Prostate gland (tissue), 2 donors: ENCODE measurements around the gene OR5H14. TPM values are rescaled to one million over a fixed set of nuclear protein-coding genes. Genes with fewer than 3 reads are reported as not detected.
A peak's percentile ranks its signal among the peaks of the same experiment; 100 is the strongest.

Source experiments
- DNase-seq: peaks from one replicate; pipeline ENCODE4 v3.0.0-alpha.2; 2019; ENCODE audit warnings: low spot score
- H3K27ac ChIP-seq, 2 donors: fragments of 200-600 bp; sonication (generic); 2 replicates each; pipeline ENCODE4 v1.5.1; 2017 to 2019
- H3K27me3 ChIP-seq: fragments of 200-600 bp; sonication (generic); replicated peaks from 2 replicates; pipeline ENCODE4 v1.5.1; 2019; ENCODE audit not compliant: insufficient read depth
- H3K36me3 ChIP-seq, 2 donors: fragments of 200-600 bp; sonication (generic); 1 replicate in 1 of 2; 2 replicates in 1 of 2; pipeline versions ENCODE4 v1.5.1 to v1.8.1; 2017 to 2019
- H3K4me1 ChIP-seq: fragments of 200-600 bp; sonication (generic); replicated peaks from 2 replicates; pipeline ENCODE4 v1.5.1; 2019
- H3K4me3 ChIP-seq, 2 donors: fragments of 200-600 bp; sonication (generic); 2 replicates each; pipeline ENCODE4 v1.5.1; 2017 to 2019
- H3K9me3 ChIP-seq: fragments of 200-600 bp; sonication (generic); 2 replicates; pipeline ENCODE4 v1.5.1; 2017
- CTCF ChIP-seq, 4 experiments: fragments of 200-600 bp in 2 of 4; fragments of 450-650 bp in 2 of 4; sonication (generic) in 2 of 4; IDR thresholded peaks; 1 replicate in 3 of 4; 2 replicates in 1 of 4; pipeline ENCODE4 v1.5.1; 2016 to 2019; ENCODE audit warnings: antibody characterized with exemption in 4 of 4, mild to moderate bottlenecking in 2 of 4, moderate library complexity in 2 of 4
- POLR2A ChIP-seq: fragments of 450-650 bp; IDR thresholded peaks from one replicate; pipeline ENCODE4 v1.6.1; 2016; ENCODE audit warnings: antibody characterized with exemption, mild to moderate bottlenecking
- POLR2AphosphoS5 ChIP-seq: sonication (generic); formaldehyde crosslinking; IDR thresholded peaks from one replicate; pipeline ENCODE4 v1.6.1; 2017; ENCODE audit warnings: antibody characterized with exemption
- WGBS: methylation state at CpG from one replicate; pipeline ENCODE4 v1.1.5; 2018; 5-methylcytosine and 5-hydroxymethylcytosine counted together
- intact Hi-C: fragments of 100-400 bp; cut with DNase I; formaldehyde crosslinking; loops from one replicate; pipeline ENCODE4 v1.14.2; 2022
- total RNA-seq, 2 donors: library from RNA; depleted of rRNA; stranded (reverse); fragments of >200 nt; gene quantifications; one replicate each; pipeline ENCODE4 v1.1.0, GENCODE V29; 2016

The OR5H14 gene
- total RNA-seq, result not detected

GRCh38 chr3:98147179-98147578 is at the start of gene OR5H14:
Gene OR5H14 (plus strand): TSS chr3:98147479. CDS start chr3:98149386, 1,907 bp downstream.
- 95% methylated on average over 1 of the region's 1 CpG for WGBS
- DNase-seq, result no peak

GRCh38 chr3:98099848-98100247 is 47.4 kb upstream of the OR5H14 start:
- H3K27me3 ChIP-seq, result no peaks in the 10 kb centered on the region
- no peak for TF ChIP-seq CTCF (IDR thresholded peaks at IDR 0.05)
- no peak for TF ChIP-seq POLR2AphosphoS5
- no peak for TF ChIP-seq POLR2A
- DNase-seq, result no peak
- H3K9me3 ChIP-seq, result no peaks in the 10 kb centered on the region
- intact Hi-C loops, result no loop called here
- 68% methylated on average over 4 of the region's 4 CpGs for WGBS
- no peak overlapping the region for H3K4me3 ChIP-seq
- H3K4me1 ChIP-seq, result no peaks in the 10 kb centered on the region
- H3K36me3 ChIP-seq, result no peaks in the 10 kb centered on the region
- no peak overlapping the region for H3K27ac ChIP-seq

More at GRCh38 chr3:98147179-98147578, at the start of gene OR5H14:
- no peak for TF ChIP-seq POLR2AphosphoS5
- TF ChIP-seq CTCF (IDR thresholded peaks at IDR 0.05), result no peak
- TF ChIP-seq POLR2A, result no peak
- intact Hi-C loops, result no loop called here
- Histone ChIP-seq H3K4me1 (no peaks in the 10 kb centered on the region), H3K4me3 (no peak within 1 kb of the TSS), H3K27ac (no peak within 1 kb of the TSS), H3K36me3 (no peaks in the 10 kb centered on the region), H3K27me3 (no peaks in the 10 kb centered on the region), H3K9me3 (no peaks in the 10 kb centered on the region)

- TF ChIP-seq CTCF (IDR thresholded peaks at IDR 0.05) (no peak), POLR2A (no peak), POLR2AphosphoS5 (no peak)
- Histone ChIP-seq H3K27me3 (no peaks in the 10 kb centered on the region), H3K27ac (no peak overlapping the region), H3K36me3 (no peaks in the 10 kb centered on the region), H3K4me1 (no peaks in the 10 kb centered on the region), H3K9me3 (no peaks in the 10 kb centered on the region), H3K4me3 (no peak overlapping the region)
- WGBS, result 0% methylated on average over 1 of the region's 1 CpG
- DNase-seq, result no peak
- intact Hi-C loops, result no loop called here
Measured at GRCh38 chr3:98108162-98108561, 39.1 kb upstream of the OR5H14 start.

GRCh38 chr3:98109807-98110549 is 37.3 kb upstream of the OR5H14 start:
- Histone ChIP-seq H3K27me3 (no peaks in the 10 kb centered on the region), H3K36me3 (no peaks in the 10 kb centered on the region), H3K4me3 (no peak overlapping the region), H3K9me3 (no peaks in the 10 kb centered on the region), H3K4me1 (no peaks in the 10 kb centered on the region), H3K27ac (no peak overlapping the region)
- WGBS, result 13% methylated on average over 4 of the region's 4 CpGs
- peak; percentile 28 for DNase-seq
- intact Hi-C loops, result no loop called here
- TF ChIP-seq POLR2AphosphoS5, result peak; percentile 59
- TF ChIP-seq CTCF (IDR thresholded peaks at IDR 0.05), result no peak
- no peak for TF ChIP-seq POLR2A

GRCh38 chr3:98110550-98110908 is 36.8 kb upstream of the OR5H14 start:
- H3K27me3 ChIP-seq, result no peaks in the 10 kb centered on the region
- intact Hi-C loops, result no loop called here
- H3K9me3 ChIP-seq, result no peaks in the 10 kb centered on the region
- no peak overlapping the region for H3K4me3 ChIP-seq
- H3K36me3 ChIP-seq, result no peaks in the 10 kb centered on the region
- H3K4me1 ChIP-seq, result no peaks in the 10 kb centered on the region
- DNase-seq, result no peak
- no peak for TF ChIP-seq POLR2A
- no peak overlapping the region for H3K27ac ChIP-seq
